ENCODE measurements around the gene KREMEN2. TPM values are rescaled to one million over a fixed set of nuclear protein-coding genes. Genes with fewer than 3 reads are reported as not detected.

KREMEN2 gene
- total RNA-seq, 4 donors from 2014 or later, result 0.19 to 3.9 (median 2.1) TPM; not detected in 1

- WGBS, 2 donors, result 71 to 91% methylated on average over 2 to 8 of the region's 22 CpGs
- Histone ChIP-seq H3K4me3 (no peak overlapping the region), H3K27ac (no peak overlapping the region), H3K27me3 (no peaks in the 10 kb centered on the region), H3K36me3 (peaks cover 43 to 92% (median 58%) of the 10 kb centered on the region in 3 donors), H3K4me1 (no peaks in the 10 kb centered on the region), H3K9me3 (no peaks in the 10 kb centered on the region)
- DNase-seq, result no peak
- no peak for TF ChIP-seq POLR2A (IDR thresholded peaks at IDR 0.05)
- TF ChIP-seq CTCF (IDR thresholded peaks at IDR 0.05), result no peak
- intact Hi-C loops (cut with DNase I), result no loop called here
These were observed 30.4 kb upstream of the KREMEN2 start for GRCh38 chr16:2933701-2934100.

- Histone ChIP-seq H3K4me3 (no peak overlapping the region), H3K27me3 (no peaks in the 10 kb centered on the region), H3K36me3 (peaks cover 43 to 94% (median 63%) of the 10 kb centered on the region in 3 donors), H3K4me1 (no peaks in the 10 kb centered on the region), H3K27ac (no peak overlapping the region), H3K9me3 (no peaks in the 10 kb centered on the region)
- TF ChIP-seq POLR2A (IDR thresholded peaks at IDR 0.05), result no peak
- TF ChIP-seq CTCF (IDR thresholded peaks at IDR 0.05), result no peak
- DNase-seq, result no peak
- intact Hi-C loops (cut with DNase I), result no loop called here
- 84 to 88% methylated on average over 15 of the region's 15 CpGs for WGBS, 2 donors
These were observed 29.6 kb upstream of the KREMEN2 start for GRCh38 chr16:2934450-2934849.

- intact Hi-C loops (cut with DNase I), result no loop called here
- Histone ChIP-seq H3K27ac (no peak overlapping the region), H3K9me3 (no peaks in the 10 kb centered on the region), H3K4me3 (no peak overlapping the region), H3K27me3 (no peaks in the 10 kb centered on the region), H3K36me3 (peaks cover 46 to 94% (median 59%) of the 10 kb centered on the region in 3 donors), H3K4me1 (no peaks in the 10 kb centered on the region)
- WGBS, 2 donors, result 60 to 85% methylated on average over 1 to 5 of the region's 22 CpGs
- no peak for DNase-seq
- TF ChIP-seq CTCF (IDR thresholded peaks at IDR 0.05), result no peak
- no peak for TF ChIP-seq POLR2A (IDR thresholded peaks at IDR 0.05)
These were observed 27.6 kb upstream of the KREMEN2 start for GRCh38 chr16:2936436-2937011.

GRCh38 chr16:2937170-2937569, 26.9 kb upstream of the KREMEN2 start:
- no CpG with 5 or more reads among the region's 24 CpGs for WGBS, 2 donors
- H3K4me1 ChIP-seq, result no peaks in the 10 kb centered on the region
- H3K4me3 ChIP-seq, result no peak overlapping the region
- intact Hi-C loops (cut with DNase I), result no loop called here
- TF ChIP-seq CTCF (IDR thresholded peaks at IDR 0.05), result no peak
- no peak for TF ChIP-seq POLR2A (IDR thresholded peaks at IDR 0.05)
- no peak overlapping the region for H3K27ac ChIP-seq
- no peak for DNase-seq
- H3K36me3 ChIP-seq, result peaks cover 46 to 97% (median 59%) of the 10 kb centered on the region in 3 donors
- no peaks in the 10 kb centered on the region for H3K9me3 ChIP-seq
- no peaks in the 10 kb centered on the region for H3K27me3 ChIP-seq

- Histone ChIP-seq H3K27ac (no peak overlapping the region), H3K4me3 (no peak overlapping the region), H3K36me3 (peaks cover 45 to 98% (median 61%) of the 10 kb centered on the region in 3 donors), H3K9me3 (no peaks in the 10 kb centered on the region), H3K4me1 (no peaks in the 10 kb centered on the region), H3K27me3 (no peaks in the 10 kb centered on the region)
- WGBS, 2 donors, result 94 to 95% methylated on average over 3 of the region's 12 CpGs
- intact Hi-C loops (cut with DNase I), result no loop called here
- DNase-seq, result no peak
- TF ChIP-seq CTCF (IDR thresholded peaks at IDR 0.05) (no peak), POLR2A (IDR thresholded peaks at IDR 0.05) (no peak)
These were observed 25.9 kb upstream of the KREMEN2 start for GRCh38 chr16:2938206-2938605.

All from esophagus squamous epithelium (tissue), 5 donors.